Measurements from ENCODE around the gene WBP11. TPM values are rescaled to one million over a fixed set of nuclear protein-coding genes. Genes with fewer than 3 reads are reported as not detected.

WBP11 gene
- total and polyA plus RNA-seq, 9 donors = 12.7 to 67.4 (median 56.9) TPM

- H3K36me3 ChIP-seq (ENCODE audit: control insufficient read depth, insufficient read depth, low read length) = no peaks in the 10 kb centered on the region
- H3K4me3 ChIP-seq (ENCODE audit: low read length) = no peak overlapping the region
- H3K27me3 ChIP-seq (ENCODE audit: control insufficient read depth, insufficient read depth, low read length) = no peaks in the 10 kb centered on the region
- no peak for DNase-seq
- no peak overlapping the region for H3K27ac ChIP-seq (ENCODE audit: low read length)
- H3K4me1 ChIP-seq (ENCODE audit: control insufficient read depth, insufficient read depth, low read length) = no peaks in the 10 kb centered on the region
- H3K9me3 ChIP-seq (replicated peaks; ENCODE audit: control insufficient read depth, low read depth, low read length) = no peaks in the 10 kb centered on the region
- WGBS (ENCODE audit: insufficient coverage) = 100% methylated on average over 1 of the region's 2 CpGs
Measured at GRCh38 chr12:14827043-14827442, 23.8 kb upstream of the WBP11 start.

GRCh38 chr12:14826491-14826890, 23.2 kb upstream of the WBP11 start:
- Histone ChIP-seq H3K9me3 (replicated peaks; ENCODE audit: control insufficient read depth, low read depth, low read length) (no peaks in the 10 kb centered on the region), H3K36me3 (ENCODE audit: control insufficient read depth, insufficient read depth, low read length) (no peaks in the 10 kb centered on the region), H3K27ac (ENCODE audit: low read length) (no peak overlapping the region), H3K27me3 (ENCODE audit: control insufficient read depth, insufficient read depth, low read length) (no peaks in the 10 kb centered on the region), H3K4me1 (ENCODE audit: control insufficient read depth, insufficient read depth, low read length) (no peaks in the 10 kb centered on the region), H3K4me3 (ENCODE audit: low read length) (no peak overlapping the region)
- DNase-seq = peak; percentile 48
- 82% methylated on average over 5 of the region's 5 CpGs for WGBS (ENCODE audit: insufficient coverage)

- H3K4me1 ChIP-seq (ENCODE audit: control insufficient read depth, insufficient read depth, low read length) = no peaks in the 10 kb centered on the region
- H3K36me3 ChIP-seq (ENCODE audit: control insufficient read depth, insufficient read depth, low read length) = no peaks in the 10 kb centered on the region
- no peak overlapping the region for H3K27ac ChIP-seq (ENCODE audit: low read length)
- DNase-seq = no peak
- H3K9me3 ChIP-seq (replicated peaks; ENCODE audit: control insufficient read depth, low read depth, low read length) = no peaks in the 10 kb centered on the region
- H3K27me3 ChIP-seq (ENCODE audit: control insufficient read depth, insufficient read depth, low read length) = no peaks in the 10 kb centered on the region
- no peak overlapping the region for H3K4me3 ChIP-seq (ENCODE audit: low read length)
Measured at GRCh38 chr12:14825256-14825655, 22.0 kb upstream of the WBP11 start.

- no peaks in the 10 kb centered on the region for H3K9me3 ChIP-seq (replicated peaks; ENCODE audit: control insufficient read depth, low read depth, low read length)
- WGBS (ENCODE audit: insufficient coverage) = no CpG with 5 or more reads among the region's 1 CpG
- no peak for DNase-seq
- no peaks in the 10 kb centered on the region for H3K27me3 ChIP-seq (ENCODE audit: control insufficient read depth, insufficient read depth, low read length)
- no peaks in the 10 kb centered on the region for H3K4me1 ChIP-seq (ENCODE audit: control insufficient read depth, insufficient read depth, low read length)
- H3K36me3 ChIP-seq (ENCODE audit: control insufficient read depth, insufficient read depth, low read length) = no peaks in the 10 kb centered on the region
- H3K4me3 ChIP-seq (ENCODE audit: low read length) = no peak overlapping the region
- H3K27ac ChIP-seq (ENCODE audit: low read length) = no peak overlapping the region
Measured at GRCh38 chr12:14824012-14824634, 20.8 kb upstream of the WBP11 start.

- no peaks in the 10 kb centered on the region for H3K4me1 ChIP-seq (ENCODE audit: control insufficient read depth, insufficient read depth, low read length)
- no peaks in the 10 kb centered on the region for H3K27me3 ChIP-seq (ENCODE audit: control insufficient read depth, insufficient read depth, low read length)
- H3K36me3 ChIP-seq (ENCODE audit: control insufficient read depth, insufficient read depth, low read length) = no peaks in the 10 kb centered on the region
- no peak for DNase-seq
- no peaks in the 10 kb centered on the region for H3K9me3 ChIP-seq (replicated peaks; ENCODE audit: control insufficient read depth, low read depth, low read length)
- no peak within 1 kb of the TSS for H3K27ac ChIP-seq (ENCODE audit: low read length)
- no CpG with 5 or more reads among the region's 3 CpGs for WGBS (ENCODE audit: insufficient coverage)
- no peak within 1 kb of the TSS for H3K4me3 ChIP-seq (ENCODE audit: low read length)
Measured at GRCh38 chr12:14814014-14814413, 10.7 kb upstream of the WBP11 start, which contains the start of gene SMCO3. TSS of gene SMCO3 (minus strand) at chr12:14814182. CDS start at chr12:14806680, 7,502 bp downstream.

- DNase-seq = no peak
- no peaks in the 10 kb centered on the region for H3K9me3 ChIP-seq (replicated peaks; ENCODE audit: control insufficient read depth, low read depth, low read length)
- no peaks in the 10 kb centered on the region for H3K4me1 ChIP-seq (ENCODE audit: control insufficient read depth, insufficient read depth, low read length)
- H3K36me3 ChIP-seq (ENCODE audit: control insufficient read depth, insufficient read depth, low read length) = no peaks in the 10 kb centered on the region
- no peaks in the 10 kb centered on the region for H3K27me3 ChIP-seq (ENCODE audit: control insufficient read depth, insufficient read depth, low read length)
- WGBS (ENCODE audit: insufficient coverage) = no CpG with 5 or more reads among the region's 2 CpGs
- no peak overlapping the region for H3K27ac ChIP-seq (ENCODE audit: low read length)
- H3K4me3 ChIP-seq (ENCODE audit: low read length) = no peak overlapping the region
Measured at GRCh38 chr12:14811486-14811885, 8.2 kb upstream of the WBP11 start.

- H3K4me3 ChIP-seq (ENCODE audit: low read length) = no peak overlapping the region
- no peak overlapping the region for H3K27ac ChIP-seq (ENCODE audit: low read length)
- H3K36me3 ChIP-seq (ENCODE audit: control insufficient read depth, insufficient read depth, low read length) = no peaks in the 10 kb centered on the region
- H3K4me1 ChIP-seq (ENCODE audit: control insufficient read depth, insufficient read depth, low read length) = no peaks in the 10 kb centered on the region
- no peak for DNase-seq
- H3K9me3 ChIP-seq (replicated peaks; ENCODE audit: control insufficient read depth, low read depth, low read length) = no peaks in the 10 kb centered on the region
- H3K27me3 ChIP-seq (ENCODE audit: control insufficient read depth, insufficient read depth, low read length) = no peaks in the 10 kb centered on the region
- WGBS (ENCODE audit: insufficient coverage) = no CpG with 5 or more reads among the region's 1 CpG
Measured at GRCh38 chr12:14810953-14811483, 7.7 kb upstream of the WBP11 start.

GRCh38 chr12:14810167-14810952, 7.1 kb upstream of the WBP11 start:
- WGBS (ENCODE audit: insufficient coverage) = no CpG with 5 or more reads among the region's 5 CpGs
- Histone ChIP-seq H3K36me3 (ENCODE audit: control insufficient read depth, insufficient read depth, low read length) (no peaks in the 10 kb centered on the region), H3K27ac (ENCODE audit: low read length) (no peak overlapping the region), H3K27me3 (ENCODE audit: control insufficient read depth, insufficient read depth, low read length) (no peaks in the 10 kb centered on the region), H3K4me3 (ENCODE audit: low read length) (no peak overlapping the region), H3K4me1 (ENCODE audit: control insufficient read depth, insufficient read depth, low read length) (no peaks in the 10 kb centered on the region), H3K9me3 (replicated peaks; ENCODE audit: control insufficient read depth, low read depth, low read length) (no peaks in the 10 kb centered on the region)
- no peak for DNase-seq

- peaks cover 5% of the 10 kb centered on the region for H3K36me3 ChIP-seq (ENCODE audit: control insufficient read depth, insufficient read depth, low read length)
- H3K9me3 ChIP-seq (replicated peaks; ENCODE audit: control insufficient read depth, low read depth, low read length) = no peaks in the 10 kb centered on the region
- peak overlapping the region; percentile 91 for H3K27ac ChIP-seq (ENCODE audit: low read length)
- no peak for DNase-seq
- 0% methylated on average over 2 of the region's 12 CpGs for WGBS (ENCODE audit: insufficient coverage)
- peak overlapping the region; percentile 95 for H3K4me3 ChIP-seq (ENCODE audit: low read length)
- peaks cover 2% of the 10 kb centered on the region for H3K4me1 ChIP-seq (ENCODE audit: control insufficient read depth, insufficient read depth, low read length)
- no peaks in the 10 kb centered on the region for H3K27me3 ChIP-seq (ENCODE audit: control insufficient read depth, insufficient read depth, low read length)
Measured at GRCh38 chr12:14803830-14804160, 517 bp upstream of the WBP11 start.

GRCh38 chr12:14802721-14803010, 612 bp downstream of the WBP11 start:
- H3K27ac ChIP-seq (ENCODE audit: low read length) = peak overlapping the region; percentile 95
- 0% methylated on average over 6 of the region's 7 CpGs for WGBS (ENCODE audit: insufficient coverage)
- no peaks in the 10 kb centered on the region for H3K27me3 ChIP-seq (ENCODE audit: control insufficient read depth, insufficient read depth, low read length)
- peak overlapping the region; percentile 95 for H3K4me3 ChIP-seq (ENCODE audit: low read length)
- H3K9me3 ChIP-seq (replicated peaks; ENCODE audit: control insufficient read depth, low read depth, low read length) = no peaks in the 10 kb centered on the region
- H3K36me3 ChIP-seq (ENCODE audit: control insufficient read depth, insufficient read depth, low read length) = peaks cover 11% of the 10 kb centered on the region
- no peak for DNase-seq
- H3K4me1 ChIP-seq (ENCODE audit: control insufficient read depth, insufficient read depth, low read length) = peaks cover 2% of the 10 kb centered on the region
